OCI-LY7 (cell line): ENCODE data around the gene SIRPA.

Experiments used
- EZH2phosphoT487 ChIP-seq: fragments of 200-600 bp; sonication (generic); IDR thresholded peaks from 2 replicates; pipeline ENCODE4 v1.6.1; 2018; ENCODE audit warnings: low read depth, borderline replicate concordance, mild to moderate bottlenecking, mixed run types, antibody characterized with exemption, low read length, moderate library complexity, mixed read lengths
- TF ChIP-seq, protein P1 (sequence below): fragments of 200-600 bp; sonication (generic); conservative IDR thresholded peaks from 2 replicates; pipeline ENCODE4 v1.5.1; 2014; ENCODE audit warnings: mild to moderate bottlenecking, antibody characterized with exemption, low read length, moderate library complexity, mixed read lengths

DNA sequence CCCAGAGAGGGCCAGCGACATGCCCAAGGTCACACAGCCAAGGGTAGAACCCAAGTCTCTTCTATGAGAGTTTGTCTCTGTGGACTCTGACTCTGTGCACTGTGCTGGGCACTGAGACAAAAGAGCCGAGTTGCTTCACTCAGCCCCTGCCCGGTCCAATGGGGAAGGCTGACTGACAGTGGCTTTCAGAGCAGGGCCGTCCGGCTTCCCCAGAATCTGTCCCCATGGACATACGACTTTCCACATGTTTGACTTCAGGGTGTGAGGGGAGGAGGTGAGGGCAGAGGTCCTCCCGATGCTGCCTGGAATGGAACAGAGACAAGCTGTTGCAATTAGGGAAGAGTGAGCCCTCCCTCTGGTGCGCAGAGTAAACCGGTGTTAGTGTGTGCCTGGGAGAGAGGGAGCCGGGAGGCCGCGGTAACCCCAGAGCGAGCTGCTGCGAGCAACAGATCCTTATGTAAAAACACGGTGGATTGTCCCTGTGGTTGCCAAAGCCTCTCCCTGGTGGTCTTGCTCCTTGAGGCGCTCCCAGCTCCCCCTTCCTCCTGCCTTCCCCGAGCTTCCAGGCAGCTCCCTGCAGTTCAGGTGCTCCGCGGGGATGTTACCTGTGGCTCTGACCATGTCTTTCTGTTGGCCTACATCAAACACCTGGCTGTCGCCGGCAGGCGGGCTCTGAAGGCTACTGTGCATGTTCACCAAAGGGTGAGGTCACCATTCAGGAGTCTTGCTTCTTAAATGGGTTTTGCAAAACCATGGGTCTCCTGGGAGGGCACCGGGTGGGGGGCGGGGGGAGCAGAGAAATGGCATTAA lies 672 bp downstream of the SIRPA start:
- TF ChIP-seq, protein P1, sequence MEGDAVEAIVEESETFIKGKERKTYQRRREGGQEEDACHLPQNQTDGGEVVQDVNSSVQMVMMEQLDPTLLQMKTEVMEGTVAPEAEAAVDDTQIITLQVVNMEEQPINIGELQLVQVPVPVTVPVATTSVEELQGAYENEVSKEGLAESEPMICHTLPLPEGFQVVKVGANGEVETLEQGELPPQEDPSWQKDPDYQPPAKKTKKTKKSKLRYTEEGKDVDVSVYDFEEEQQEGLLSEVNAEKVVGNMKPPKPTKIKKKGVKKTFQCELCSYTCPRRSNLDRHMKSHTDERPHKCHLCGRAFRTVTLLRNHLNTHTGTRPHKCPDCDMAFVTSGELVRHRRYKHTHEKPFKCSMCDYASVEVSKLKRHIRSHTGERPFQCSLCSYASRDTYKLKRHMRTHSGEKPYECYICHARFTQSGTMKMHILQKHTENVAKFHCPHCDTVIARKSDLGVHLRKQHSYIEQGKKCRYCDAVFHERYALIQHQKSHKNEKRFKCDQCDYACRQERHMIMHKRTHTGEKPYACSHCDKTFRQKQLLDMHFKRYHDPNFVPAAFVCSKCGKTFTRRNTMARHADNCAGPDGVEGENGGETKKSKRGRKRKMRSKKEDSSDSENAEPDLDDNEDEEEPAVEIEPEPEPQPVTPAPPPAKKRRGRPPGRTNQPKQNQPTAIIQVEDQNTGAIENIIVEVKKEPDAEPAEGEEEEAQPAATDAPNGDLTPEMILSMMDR: no peak
- TF ChIP-seq EZH2phosphoT487: peak; percentile 16; the same call in 1 of the 2 replicates
